LNCAP (cell line): ENCODE data around the gene TMEM72.

Experiments
- TF ChIP-seq, protein P1 (sequence below): fragments of 450-650 bp; IDR thresholded peaks from 2 replicates; pipeline ENCODE4 v1.5.1; 2017; ENCODE audit warnings: mild to moderate bottlenecking

Gene TMEM72

DNA sequence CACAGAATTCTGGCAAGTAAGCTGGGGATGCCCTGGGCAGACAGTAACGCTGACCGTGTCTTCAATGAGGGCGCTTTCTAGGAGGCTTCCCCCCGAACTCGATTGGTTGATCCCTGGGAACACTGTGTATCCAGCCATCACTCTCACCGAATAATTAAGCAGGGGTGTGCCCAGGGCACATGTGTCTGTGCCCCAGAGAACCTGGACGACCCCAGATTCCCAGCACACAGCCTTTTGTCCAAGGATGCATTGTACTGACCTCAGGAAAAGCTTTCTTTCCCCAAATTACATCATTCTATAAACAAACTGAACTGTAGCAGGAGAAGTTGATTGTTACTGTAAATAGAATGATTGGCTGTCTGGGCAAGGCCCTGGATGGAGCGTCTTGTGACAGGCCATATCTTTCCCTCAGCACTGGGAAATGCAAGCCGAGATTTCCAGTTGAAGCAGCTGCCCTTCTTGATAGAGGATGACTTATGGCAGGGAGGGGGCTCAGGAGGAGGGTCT is 74.1 kb downstream of the TMEM72 start:
- TF ChIP-seq, protein P1, sequence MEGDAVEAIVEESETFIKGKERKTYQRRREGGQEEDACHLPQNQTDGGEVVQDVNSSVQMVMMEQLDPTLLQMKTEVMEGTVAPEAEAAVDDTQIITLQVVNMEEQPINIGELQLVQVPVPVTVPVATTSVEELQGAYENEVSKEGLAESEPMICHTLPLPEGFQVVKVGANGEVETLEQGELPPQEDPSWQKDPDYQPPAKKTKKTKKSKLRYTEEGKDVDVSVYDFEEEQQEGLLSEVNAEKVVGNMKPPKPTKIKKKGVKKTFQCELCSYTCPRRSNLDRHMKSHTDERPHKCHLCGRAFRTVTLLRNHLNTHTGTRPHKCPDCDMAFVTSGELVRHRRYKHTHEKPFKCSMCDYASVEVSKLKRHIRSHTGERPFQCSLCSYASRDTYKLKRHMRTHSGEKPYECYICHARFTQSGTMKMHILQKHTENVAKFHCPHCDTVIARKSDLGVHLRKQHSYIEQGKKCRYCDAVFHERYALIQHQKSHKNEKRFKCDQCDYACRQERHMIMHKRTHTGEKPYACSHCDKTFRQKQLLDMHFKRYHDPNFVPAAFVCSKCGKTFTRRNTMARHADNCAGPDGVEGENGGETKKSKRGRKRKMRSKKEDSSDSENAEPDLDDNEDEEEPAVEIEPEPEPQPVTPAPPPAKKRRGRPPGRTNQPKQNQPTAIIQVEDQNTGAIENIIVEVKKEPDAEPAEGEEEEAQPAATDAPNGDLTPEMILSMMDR = no peak

DNA sequence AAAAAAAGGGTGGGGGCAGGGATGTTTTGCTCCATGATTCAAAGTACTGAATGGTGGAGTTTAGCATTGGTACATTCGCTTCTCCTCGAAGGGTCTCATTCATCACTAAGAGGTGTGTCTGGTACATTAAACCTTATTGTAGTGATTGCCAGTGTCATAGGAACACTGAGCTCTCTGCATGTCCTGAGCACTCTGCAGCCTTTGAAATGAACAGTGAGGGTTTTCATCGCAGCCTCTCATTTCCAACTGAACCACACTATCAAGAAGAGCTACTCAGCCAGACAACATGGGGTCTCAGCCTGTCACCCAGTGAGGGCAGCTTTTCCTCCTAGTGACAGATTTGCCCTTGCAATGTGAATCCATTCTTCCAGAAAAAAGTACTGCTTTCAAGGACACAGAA is 75.0 kb downstream of the TMEM72 start:
- TF ChIP-seq, protein P1 = no peak
